GM21576 (cell line): ENCODE data around the gene SRRM1.
"Not testable (repeated sequence)": the region's sequence is repeated elsewhere in the genome, so short reads cannot be mapped to it uniquely, and the experiment has no call there.

Source experiments
- ATAC-seq: cut with Tn5 transposase; IDR thresholded peaks from one replicate; pipeline ENCODE4 v1.9.1; 2021; ENCODE audit warnings: mild to moderate bottlenecking, moderate library complexity; ENCODE audit not compliant: unreplicated experiment

The SRRM1 gene

DNA sequence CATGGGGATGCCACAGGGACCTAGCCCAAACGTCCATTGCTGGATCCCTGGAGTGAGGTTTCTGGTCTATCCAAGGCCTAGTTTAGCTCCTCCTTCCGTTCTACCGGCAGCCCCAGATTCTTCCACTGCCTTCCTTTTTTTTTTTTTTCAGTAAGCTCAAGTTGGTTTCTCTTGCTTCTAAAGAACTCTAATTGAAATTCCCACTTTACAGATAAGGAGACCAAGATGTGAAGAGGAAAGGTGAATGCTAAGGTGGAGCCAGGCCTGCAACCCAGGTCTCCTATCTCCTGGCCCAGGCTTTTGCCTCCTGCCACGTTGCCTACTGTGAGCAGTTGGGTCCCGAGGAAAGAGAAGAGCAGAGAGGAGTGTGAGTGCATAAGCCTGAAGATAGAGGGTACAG lies 70.6 kb downstream of the SRRM1 start:
- ATAC-seq: no peak

DNA sequence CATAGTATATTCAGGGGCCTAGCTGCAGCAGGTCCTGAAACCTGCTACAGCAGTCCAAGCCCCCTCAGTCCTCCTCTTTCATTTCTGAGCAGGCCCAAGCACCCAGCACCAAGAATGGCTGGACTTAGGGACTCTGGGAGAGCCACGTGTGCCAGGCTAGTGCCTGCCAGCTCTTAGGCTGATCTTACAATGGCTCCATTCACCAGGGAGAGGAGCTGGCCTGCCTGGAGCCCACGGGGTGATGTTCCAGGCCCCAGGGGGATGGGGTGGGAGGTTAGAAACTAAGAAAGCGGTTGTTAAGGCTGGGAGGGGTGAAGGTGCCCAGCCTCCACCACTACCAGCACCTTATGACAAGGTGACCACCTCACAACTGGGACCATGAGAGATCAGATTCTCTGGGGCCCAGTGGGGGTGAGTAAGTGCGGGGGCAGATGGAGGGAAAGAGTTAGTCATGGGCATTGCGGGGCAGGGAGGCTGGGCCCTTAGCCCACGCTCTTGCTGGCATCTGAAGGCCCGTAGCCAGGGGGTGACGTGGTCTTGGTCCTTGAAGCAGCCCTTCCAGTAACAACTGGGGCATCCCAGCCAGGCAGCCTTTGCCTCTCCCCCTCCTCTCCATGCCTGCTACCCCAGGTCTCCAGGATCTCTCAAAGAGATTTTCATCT lies 71.9 kb downstream of the SRRM1 start:
- no peak for ATAC-seq

GRCh38 chr1:24715658-24716057 lies 72.6 kb downstream of the SRRM1 start:
- no peak for ATAC-seq

DNA sequence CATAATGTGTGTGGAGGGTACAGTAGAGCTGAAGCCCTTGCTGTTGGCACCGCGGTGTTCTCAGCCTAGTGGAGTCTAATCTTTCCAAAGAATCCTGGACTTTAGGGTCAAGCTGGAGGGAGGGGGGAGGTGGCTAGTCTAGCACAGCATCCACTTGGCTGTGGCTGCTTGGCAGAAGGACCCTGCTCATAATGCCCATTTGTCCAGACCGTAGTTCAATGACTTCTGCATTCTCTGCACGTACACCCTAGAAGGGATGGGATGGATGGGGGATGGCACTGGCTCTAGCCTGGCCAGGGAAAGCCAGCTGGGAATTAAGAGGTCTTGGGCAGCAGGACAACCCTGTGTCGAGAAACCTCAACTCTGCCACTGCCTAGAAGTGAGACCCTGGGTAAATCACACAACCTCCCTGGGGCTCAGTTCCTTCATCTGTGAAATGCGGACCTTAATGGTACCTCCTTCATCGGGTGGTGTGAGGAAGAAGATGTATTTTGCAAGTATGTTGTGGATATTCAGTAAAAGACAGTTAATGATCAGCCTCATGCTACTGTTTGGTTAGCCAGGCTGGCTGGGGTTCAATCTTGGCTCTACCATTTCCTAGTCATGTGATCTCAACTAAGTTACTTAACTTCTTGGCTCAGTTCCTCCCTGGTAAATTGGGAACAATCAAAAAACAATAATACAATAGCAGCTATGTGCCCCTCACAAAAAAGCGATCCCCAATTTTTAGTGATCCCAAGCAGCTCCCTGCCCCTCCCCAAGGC lies 75.0 kb downstream of the SRRM1 start:
- ATAC-seq: no peak

DNA sequence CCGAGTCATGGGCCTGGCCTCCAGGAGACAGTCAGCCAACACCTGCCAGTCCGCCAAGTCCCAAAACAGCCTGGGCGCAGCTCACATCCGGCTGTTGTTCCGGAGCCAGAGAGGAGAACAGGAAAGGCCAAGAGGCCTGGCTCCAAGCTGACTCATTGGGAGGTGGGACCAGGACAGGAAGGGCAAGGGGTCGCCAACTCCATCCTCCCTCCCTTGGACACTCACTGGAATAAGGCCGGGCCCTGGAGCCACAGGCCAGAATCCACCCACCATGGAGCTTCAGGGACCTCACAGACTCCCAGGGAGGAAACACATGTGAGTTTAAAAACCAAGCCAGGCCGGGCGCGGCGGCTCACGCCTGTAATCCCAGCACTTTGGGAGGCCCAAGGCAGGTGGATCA lies 77.0 kb downstream of the SRRM1 start:
- no peak for ATAC-seq

- ATAC-seq: no peak
These were observed 78.4 kb downstream of the SRRM1 start for GRCh38 chr1:24721533-24721932.

- not testable (repeated sequence) for ATAC-seq
These were observed 79.3 kb downstream of the SRRM1 start for GRCh38 chr1:24722073-24723035.
